ENCODE data around the gene SOST.

SOST gene

GRCh38 chr17:43779145-43780125 is 20.8 kb upstream of the SOST start (continued):
- TF ChIP-seq ZNF362 (tag by site-specific recombination; IDR thresholded peaks at IDR 0.05) = no peak
- TF ChIP-seq SALL2 (tag by site-specific recombination; IDR thresholded peaks at IDR 0.05; ENCODE audit: borderline replicate concordance) = no peak
- no peak for TF ChIP-seq PRDM6 (tag by site-specific recombination; IDR thresholded peaks at IDR 0.05)
- TF ChIP-seq KLF10 (tag by site-specific recombination; IDR thresholded peaks at IDR 0.05) = 0 out of 2 replicates have a peak, but pooled peaks have one; percentile 19
- TF ChIP-seq ZNF404 (tag by site-specific recombination; IDR thresholded peaks at IDR 0.05) = no peak
- TF ChIP-seq ZNF48 (tag by site-specific recombination; IDR thresholded peaks at IDR 0.05) = no peak
- TF ChIP-seq FEZF1 (tag by site-specific recombination; IDR thresholded peaks at IDR 0.05) = no peak
- TF ChIP-seq ZNF660 (tag by site-specific recombination; IDR thresholded peaks at IDR 0.05) = peak; percentile 80; the same call in 1 of the 2 replicates
- TF ChIP-seq ZNF184 (tag by site-specific recombination; IDR thresholded peaks at IDR 0.05) = no peak
- TF ChIP-seq ZNF16 (tag by site-specific recombination; IDR thresholded peaks at IDR 0.05; ENCODE audit: low read depth) = no peak
- TF ChIP-seq ZNF433 (tag by site-specific recombination; IDR thresholded peaks at IDR 0.05; ENCODE audit: low read depth) = no peak
- TF ChIP-seq ZNF2 (tag by site-specific recombination; IDR thresholded peaks at IDR 0.05) = 0 out of 2 replicates have a peak, but pooled peaks have one; percentile 14
- TF ChIP-seq ZNF391 (tag by site-specific recombination; IDR thresholded peaks at IDR 0.05; ENCODE audit: borderline replicate concordance, low read depth) = no peak
- no peak for TF ChIP-seq ZNF580 (tag by site-specific recombination; IDR thresholded peaks at IDR 0.05)
- no peak for TF ChIP-seq SP7 (tag by site-specific recombination; IDR thresholded peaks at IDR 0.05)
- no peak for TF ChIP-seq ZNF645 (tag by site-specific recombination; IDR thresholded peaks at IDR 0.05)
- no peak for TF ChIP-seq ZNF398 (tag by site-specific recombination; IDR thresholded peaks at IDR 0.05)
- no peak; the same call in 1 of the 2 replicates for TF ChIP-seq ZBTB44 (tag by site-specific recombination; IDR thresholded peaks at IDR 0.05)
- TF ChIP-seq ZNF664 (tag by site-specific recombination; IDR thresholded peaks at IDR 0.05) = no peak
- no peak for TF ChIP-seq HOXA7 (CRISPR knock-in tag; IDR thresholded peaks at IDR 0.05; ENCODE audit: borderline replicate concordance)
- TF ChIP-seq ZNF223 (tag by site-specific recombination; IDR thresholded peaks at IDR 0.05) = no peak
- TF ChIP-seq ZNF488 (tag by site-specific recombination; IDR thresholded peaks at IDR 0.05) = no peak
- TF ChIP-seq ZNF791 (tag by site-specific recombination; IDR thresholded peaks at IDR 0.05) = no peak
- peak; percentile 32 for TF ChIP-seq ZBTB26 (tag by site-specific recombination; optimal IDR thresholded peaks at IDR 0.05)
- no peak for TF ChIP-seq ZNF529 (tag by site-specific recombination; IDR thresholded peaks at IDR 0.05; ENCODE audit: insufficient replicate concordance)
- TF ChIP-seq ZNF19 (tag by site-specific recombination; IDR thresholded peaks at IDR 0.05; ENCODE audit: low read depth) = no peak
- no peak for TF ChIP-seq ZNF670 (tag by site-specific recombination; IDR thresholded peaks at IDR 0.05; ENCODE audit: low read depth)
- no peak for TF ChIP-seq ZNF701 (tag by site-specific recombination; IDR thresholded peaks at IDR 0.05)
- 0 out of 2 replicates have a peak, but pooled peaks have one; percentile 28 for TF ChIP-seq WT1 (tag by site-specific recombination; IDR thresholded peaks at IDR 0.05)
